Heart left ventricle (tissue), 16 donors: ENCODE data around the gene TNS1. TPM values are rescaled to one million over a fixed set of nuclear protein-coding genes. Genes with fewer than 3 reads are reported as not detected.
A peak's percentile ranks its signal among the peaks of the same experiment; 100 is the strongest.

Source experiments
- ATAC-seq, 4 donors: fragments of 200-7000 bp; cut with Tn5 transposase; one replicate each; pipeline ENCODE4 v1.9.1; 2020 to 2022; ENCODE audit warnings: moderate library complexity in 4 of 4, mild to moderate bottlenecking in 3 of 4, moderate number of reproducible peaks in 1 of 4
- DNase-seq, 5 donors: peaks; one replicate each; pipeline ENCODE4 v3.0.0-alpha.2; 2020
- H3K27ac ChIP-seq, 12 donors: fragments of 200-600 bp; sonication (generic) in 4 of 12; one replicate each; pipeline versions ENCODE4 v1.5.0 to v1.8.0; 2016 to 2022; ENCODE audit warnings: mild to moderate bottlenecking in 2 of 12
- H3K27me3 ChIP-seq, 9 donors: fragments of 200-600 bp; sonication (generic) in 2 of 9; one replicate each; pipeline versions ENCODE4 v1.5.1 to v1.8.0; 2016 to 2022; ENCODE audit warnings: mild to moderate bottlenecking in 3 of 9
- H3K36me3 ChIP-seq, 9 donors: fragments of 200-600 bp; sonication (generic) in 2 of 9; one replicate each; pipeline versions ENCODE4 v1.5.0 to v1.8.0; 2018 to 2022; ENCODE audit warnings: mild to moderate bottlenecking in 2 of 9
- H3K4me1 ChIP-seq, 12 donors: fragments of 200-600 bp; sonication (generic) in 4 of 12; one replicate each; pipeline versions ENCODE4 v1.5.0 to v1.8.0; 2016 to 2022; ENCODE audit warnings: mild to moderate bottlenecking in 3 of 12
- H3K4me3 ChIP-seq, 12 donors: fragments of 200-600 bp; sonication (generic) in 4 of 12; one replicate each; pipeline versions ENCODE4 v1.5.0 to v1.8.0; 2017 to 2022; ENCODE audit warnings: mild to moderate bottlenecking in 9 of 12, moderate library complexity in 4 of 12
- H3K9me3 ChIP-seq, 12 donors: fragments of 200-600 bp; sonication (generic) in 4 of 12; one replicate each; pipeline versions ENCODE4 v1.5.0 to v1.8.0; 2016 to 2022; ENCODE audit warnings: mild to moderate bottlenecking in 1 of 12
- CTCF ChIP-seq, 12 donors: fragments of 200-600 bp; sonication (generic) in 4 of 12; IDR thresholded peaks; one replicate each; pipeline versions ENCODE4 v1.5.0 to v1.8.0; 2018 to 2022; ENCODE audit warnings: antibody characterized with exemption in 12 of 12, mild to moderate bottlenecking in 5 of 12
- POLR2A ChIP-seq, 2 donors: fragments of 450-650 bp; IDR thresholded peaks; one replicate each; pipeline ENCODE4 v1.6.1; 2017; ENCODE audit warnings: antibody characterized with exemption in 2 of 2, mild to moderate bottlenecking in 2 of 2, moderate library complexity in 2 of 2
- WGBS, 4 donors: extraction: QIAGEN DNeasy Blood & Tissue Kit in 2 of 4; methylation state at CpG; one replicate each; pipeline versions ENCODE4 v1.1.5 to v1.1.7; 2013 to 2018; 5-methylcytosine and 5-hydroxymethylcytosine counted together
- intact Hi-C, 10 donors: fragments of 100-400 bp; cut with DNase I; formaldehyde crosslinking; loops; one replicate each; pipeline versions ENCODE4 v1.11.1 to v1.14.2; 2022
- polyA plus RNA-seq, 2 donors: library from polyadenylated mRNA; stranded (reverse); fragments of 200-250 nt; gene quantifications; one replicate each; pipeline ENCODE4 v1.2.3, GENCODE V29; 2013
- total RNA-seq, 9 donors: library from RNA; depleted of rRNA in 2 of 9; stranded (reverse); fragments of >200 nt in 2 of 9; fragmentation: NEBNext Ultra II Directional in 3 of 9; extraction: Animal tissue kit (Norgen Biotek cat#: 25700) in 3 of 9; gene quantifications; one replicate each; pipeline versions ENCODE4 v1.1.0 to v1.2.4, GENCODE V29; 2016 to 2023
- donor health status: ischemic (EF 13 %, LVEDD 7.1; RV severe dilation, severe dysfunction).
- donor health status: healthy with polysubstance abuse.
- donor health status: DM: no; HTN: yes; CAD: no.
- donor health status: DM: no; HTN: no; CAD: no.
- donor health status: ischemic (EF 25% LVEDD 6.9; RV normal size, moderate dysfunction).
- donor health status: ischemic (EF 25% LVEDD 5.7; RV mildly dilated, moderate dysfunction).
- donor health status: healthy.
- donor health status: DM: yes; HTN: yes; CAD: no.
- donor health status: ischemic (EF 35%, LVEDD 5.7; RV mildly dilated, moderate dysfunction).
- donor health status: nonischemic (EF 11% LVEDD 7.7; RV severe dilation, severe dysfunction).
- donor health status: DM: yes; HTN: yes; CAD: no.
- donor health status: PGD.
- donor health status: ischemic (EF 29% LVEDD 5.4; RV normal size, mild dysfunction).
- donor health status: nonischemic (EF 23%, LVEDD 6.1; RV moderate dilation, normal function).

The TNS1 gene
- total and polyA plus RNA-seq, 11 donors, result 243 to 899 (median 669) TPM

- ATAC-seq (no peak), DNase-seq (peak in 3 of 5 donors; percentile 20 to 60 (median 23))
- Histone ChIP-seq H3K9me3 (no peaks in the 10 kb centered on the region), H3K4me1 (peaks cover 7 to 100% (median 93%) of the 10 kb centered on the region in 12 donors), H3K36me3 (peaks cover 0 to 98% (median 88%) of the 10 kb centered on the region in 9 donors), H3K4me3 (no peak overlapping the region), H3K27ac (peak overlapping the region in 11 of 12 donors; percentile 15 to 90 (median 67)), H3K27me3 (no peaks in the 10 kb centered on the region)
- WGBS, 4 donors, result 53 to 62% (median 57%) methylated on average over 7 of the region's 7 CpGs
- no peak for TF ChIP-seq CTCF (IDR thresholded peaks at IDR 0.05)
- no peak for TF ChIP-seq POLR2A (IDR thresholded peaks at IDR 0.05)
- intact Hi-C loops, result no loop called here
Measured at GRCh38 chr2:217820091-217820819, 182.5 kb downstream of the TNS1 start.

GRCh38 chr2:217818293-217818850 lies 184.4 kb downstream of the TNS1 start:
- H3K36me3 ChIP-seq, result peaks cover 0 to 98% (median 89%) of the 10 kb centered on the region in 9 donors
- 67 to 85% (median 82%) methylated on average over 10 to 19 of the region's 19 CpGs for WGBS, 4 donors
- no peaks in the 10 kb centered on the region for H3K9me3 ChIP-seq
- peak overlapping the region in 9 of 12 donors; percentile 32 to 74 (median 69) for H3K27ac ChIP-seq
- no peak for ATAC-seq
- peaks cover 7 to 100% (median 90%) of the 10 kb centered on the region in 12 donors for H3K4me1 ChIP-seq
- intact Hi-C loops, result no loop called here
- H3K4me3 ChIP-seq, result no peak overlapping the region
- no peaks in the 10 kb centered on the region for H3K27me3 ChIP-seq
- peak in 1 of 5 donors; percentile 55 for DNase-seq
- TF ChIP-seq POLR2A (IDR thresholded peaks at IDR 0.05) (no peak), CTCF (IDR thresholded peaks at IDR 0.05) (no peak)

- intact Hi-C loops, result no loop called here
- ATAC-seq (no peak), DNase-seq (peak in 1 of 5 donors; percentile 60)
- no peaks in the 10 kb centered on the region for H3K27me3 ChIP-seq
- H3K4me1 ChIP-seq, result peaks cover 4 to 100% (median 89%) of the 10 kb centered on the region in 12 donors
- peaks cover 0 to 100% (median 93%) of the 10 kb centered on the region in 9 donors for H3K36me3 ChIP-seq
- WGBS, 4 donors, result 79 to 87% (median 83%) methylated on average over 23 to 26 of the region's 26 CpGs
- H3K27ac ChIP-seq, result peak overlapping the region in 10 of 12 donors; percentile 63 to 75 (median 70)
- H3K4me3 ChIP-seq, result no peak overlapping the region
- no peaks in the 10 kb centered on the region for H3K9me3 ChIP-seq
- TF ChIP-seq POLR2A (IDR thresholded peaks at IDR 0.05) (no peak), CTCF (IDR thresholded peaks at IDR 0.05) (no peak)
Measured at GRCh38 chr2:217817466-217818292, 185.1 kb downstream of the TNS1 start.
